ENCODE results near the gene SLC1A4. TPM values are rescaled to one million over a fixed set of nuclear protein-coding genes. Genes with fewer than 3 reads are reported as not detected.

SLC1A4 gene
- total and polyA plus RNA-seq, 2 of the 4 experiments (the other 2 are of a cell fraction) = 6.8 to 8.1 TPM

DNA sequence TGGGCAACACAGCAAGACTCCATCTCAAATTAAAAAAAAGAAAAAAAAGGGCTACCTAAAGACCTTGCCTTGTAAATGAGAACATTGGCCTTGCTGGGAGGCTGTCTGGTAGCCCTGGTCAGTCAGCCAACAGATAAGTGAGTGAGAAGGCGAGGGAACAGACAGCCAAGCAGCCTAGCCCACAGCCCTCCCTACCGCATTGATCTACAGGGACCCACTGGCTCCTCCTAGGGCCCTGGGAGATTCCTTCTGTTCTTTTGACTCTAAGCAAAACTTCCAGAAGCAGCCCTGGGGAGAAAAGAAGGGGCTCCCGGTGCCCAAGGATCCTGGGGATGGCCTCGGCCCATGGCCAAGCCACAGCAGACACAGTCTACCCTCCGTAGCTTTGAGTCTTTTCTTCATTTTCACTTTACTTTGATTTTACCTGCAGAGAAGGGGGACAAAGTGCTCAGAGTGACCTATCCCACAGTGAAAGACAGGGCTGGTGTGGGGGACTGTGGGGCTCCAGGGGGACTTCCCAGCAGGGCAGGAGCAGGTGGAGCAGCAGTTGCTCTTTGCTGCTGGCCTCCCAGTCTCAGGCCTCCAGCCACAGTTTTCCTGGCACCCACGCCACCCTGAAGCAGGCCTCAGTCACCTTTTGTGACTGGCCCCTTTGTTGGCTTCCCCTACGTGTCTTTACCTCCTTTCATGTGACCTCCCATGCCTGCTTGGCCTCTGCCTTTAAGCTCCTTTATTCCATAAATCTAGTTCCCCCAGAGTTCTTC is 72.1 kb downstream of the SLC1A4 start:
- Histone ChIP-seq H3K4ac (ENCODE audit: low read depth, low read length) (no peak overlapping the region), H3K18ac (ENCODE audit: low read depth, low read length) (no peak overlapping the region), H4K8ac (ENCODE audit: low read depth in 2 of 2, low read length in 2 of 2) (no peak overlapping the region), H2AK9ac (replicated peaks; ENCODE audit: low read depth, low read length, poor library complexity) (no peak overlapping the region), H3K9me3 (ENCODE audit: control insufficient read depth, insufficient read depth, low read length) (no peaks in the 10 kb centered on the region), H3K14ac (replicated peaks; ENCODE audit: low read depth, low read length) (no peak overlapping the region), H3K4me2 (ENCODE audit: low read depth, low read length) (no peak overlapping the region), H2AFZ (replicated peaks; ENCODE audit: low read length, poor library complexity) (no peak overlapping the region), H2BK20ac (ENCODE audit: low read depth, low read length) (no peak overlapping the region), H3K36me3 (ENCODE audit: control insufficient read depth, insufficient read depth, low read length) (peaks cover 2% of the 10 kb centered on the region; the same call in 1 of the 2 replicates), H3K9ac (ENCODE audit: low read depth, low read length) (no peak overlapping the region), H3K4me3 (ENCODE audit: insufficient read depth, low read depth, low read length) (no peak overlapping the region), H3K27me3 (ENCODE audit: control insufficient read depth, insufficient read depth, low read length) (no peaks in the 10 kb centered on the region), H3K56ac (ENCODE audit: extremely low read depth, insufficient read depth, low read length) (no peak overlapping the region), H2BK5ac (ENCODE audit: low read depth, low read length, poor library complexity, severe bottlenecking) (no peak overlapping the region), H4K5ac (ENCODE audit: low read depth, low read length) (no peak overlapping the region), H3K9me1 (ENCODE audit: insufficient read depth, low read length) (peaks cover 19% of the 10 kb centered on the region), H2AK5ac (ENCODE audit: low read depth, low read length) (no peak overlapping the region), H4K91ac (ENCODE audit: insufficient read depth, low read depth, low read length) (no peak overlapping the region), H4K20me1 (ENCODE audit: insufficient read depth, low read length) (peaks cover 31% of the 10 kb centered on the region), H2BK120ac (ENCODE audit: low read depth, low read length) (no peak overlapping the region), H3K79me1 (ENCODE audit: low read depth in 1 of 2, low read length in 2 of 2) (peaks cover 22 to 84% of the 10 kb centered on the region in 2 experiments), H2BK15ac (ENCODE audit: low read depth, low read length) (no peak overlapping the region), H3K23ac (ENCODE audit: low read depth, low read length) (no peak overlapping the region), H3K27ac (ENCODE audit: insufficient read depth, low read length) (no peak overlapping the region), H3K4me1 (ENCODE audit: control insufficient read depth, insufficient read depth, low read length) (peaks cover 19% of the 10 kb centered on the region)
- in situ Hi-C loops (cut with MboI; ENCODE audit: low sequenced_read_pairs) (loop anchor here (25.0 kb wide), 1 partner anchor 501 kb away; no protein-coding TSS in a partner anchor), intact Hi-C loops (cut with micrococcal nuclease) (loop anchor here (10.0 kb wide), 1 partner anchor 373 kb away; the partner anchor contains the start of gene SPRED2), dilution Hi-C loops (cut with HindIII; ENCODE audit: low sequenced_read_pairs, unreplicated experiment) (no loop called here)
- POLR2A ChIA-PET (ENCODE audit: unreplicated experiment) = no interaction called here
- TF ChIP-seq BHLHE40 (IDR thresholded peaks at IDR 0.05; ENCODE audit: low read depth, low read length) = no peak
- BruUV-seq (replicated peaks) = no TSS peak
- ATAC-seq (ENCODE audit: low read depth) (no peak), DNase-seq (no peak)
- WGBS, 2 experiments (ENCODE audit: extremely low coverage in 2 of 2, insufficient read length in 1 of 2) = 78% methylated on average over 1 of the region's 7 CpGs; no CpG with 5 or more reads in 1 of the 2 experiments
- CTCF ChIA-PET = interaction anchor here (0.6 kb wide), 1 partner anchor 185 kb away, joined by 3 read pairs; no protein-coding TSS in a partner anchor

Data from IMR-90 (cell line).